H1 (cell line): ENCODE results near the gene MANF. TPM values are rescaled to one million over a fixed set of nuclear protein-coding genes. Genes with fewer than 3 reads are reported as not detected.

Source experiments
- polyA plus RNA-seq, 7 experiments: library from polyadenylated mRNA; depleted of rRNA in 3 of 7; stranded (reverse) in 5 of 7; unstranded in 2 of 7; fragments of >200 nt in 5 of 7; fragments of 200-250 nt in 2 of 7; gene quantifications; 1 replicate in 5 of 7; 2 replicates in 1 of 7; 4 replicates in 1 of 7; pipeline versions ENCODE4 v1.2.1 to v1.2.3, GENCODE V29; 2011 to 2013; ENCODE audit warnings: missing spikeins in 2 of 7, mixed read lengths in 2 of 7
- total RNA-seq: library from RNA; stranded (reverse); fragmentation: NEBNext Ultra II Directional; extraction: Animal tissue kit (Norgen Biotek cat#: 25700); gene quantifications from 2 replicates; pipeline ENCODE4 v1.2.1, GENCODE V29; 2021
- TF ChIP-seq, protein P1 (sequence below): fragments of 300-600 bp; sonication (generic); IDR thresholded peaks from 2 replicates; pipeline ENCODE4 v1.7.1; 2012; ENCODE audit warnings: low read length, moderate library complexity, mild to moderate bottlenecking, inconsistent platforms; ENCODE audit not compliant: insufficient replicate concordance

Gene MANF
- total and polyA plus RNA-seq, 2 of the 8 experiments (the other 6 are each of a cell fraction or from before 2014, with no cell fraction given): 37.5 to 159 TPM

DNA sequence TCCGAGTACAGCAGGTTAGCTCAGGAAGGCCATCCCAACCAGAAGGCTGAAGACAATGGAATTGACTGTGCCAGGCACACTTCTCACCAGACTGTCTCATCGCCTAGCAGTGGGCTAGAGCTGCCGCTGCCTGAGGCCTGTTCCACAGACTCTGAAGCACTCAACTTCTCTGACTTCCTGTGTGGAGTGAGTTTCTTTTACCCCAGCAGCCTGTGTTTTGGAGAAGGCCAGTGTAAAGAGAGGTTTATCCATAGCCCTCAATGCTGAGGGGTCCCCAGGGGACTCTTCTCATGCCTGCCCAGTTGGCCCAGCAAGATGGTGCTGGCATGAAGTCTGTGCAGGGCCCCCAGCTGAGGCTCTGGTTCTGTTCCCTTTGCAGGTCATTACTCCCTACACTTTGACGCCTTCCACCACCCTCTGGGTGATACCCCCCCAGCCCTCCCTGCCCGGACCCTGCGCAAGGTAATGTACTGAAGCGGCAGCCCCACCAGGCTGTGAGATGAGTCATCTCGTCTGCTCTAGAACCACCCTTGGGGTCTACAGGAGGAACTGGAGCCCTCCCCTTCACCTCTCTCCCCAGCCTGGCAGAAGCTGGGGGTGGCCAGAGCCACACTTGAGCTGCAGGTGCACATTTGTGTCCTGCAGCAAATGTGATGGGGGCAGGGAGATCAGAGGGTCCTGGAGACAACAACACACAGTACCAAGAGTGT is 5.2 kb upstream of the MANF start (continued):
- TF ChIP-seq, protein P1, sequence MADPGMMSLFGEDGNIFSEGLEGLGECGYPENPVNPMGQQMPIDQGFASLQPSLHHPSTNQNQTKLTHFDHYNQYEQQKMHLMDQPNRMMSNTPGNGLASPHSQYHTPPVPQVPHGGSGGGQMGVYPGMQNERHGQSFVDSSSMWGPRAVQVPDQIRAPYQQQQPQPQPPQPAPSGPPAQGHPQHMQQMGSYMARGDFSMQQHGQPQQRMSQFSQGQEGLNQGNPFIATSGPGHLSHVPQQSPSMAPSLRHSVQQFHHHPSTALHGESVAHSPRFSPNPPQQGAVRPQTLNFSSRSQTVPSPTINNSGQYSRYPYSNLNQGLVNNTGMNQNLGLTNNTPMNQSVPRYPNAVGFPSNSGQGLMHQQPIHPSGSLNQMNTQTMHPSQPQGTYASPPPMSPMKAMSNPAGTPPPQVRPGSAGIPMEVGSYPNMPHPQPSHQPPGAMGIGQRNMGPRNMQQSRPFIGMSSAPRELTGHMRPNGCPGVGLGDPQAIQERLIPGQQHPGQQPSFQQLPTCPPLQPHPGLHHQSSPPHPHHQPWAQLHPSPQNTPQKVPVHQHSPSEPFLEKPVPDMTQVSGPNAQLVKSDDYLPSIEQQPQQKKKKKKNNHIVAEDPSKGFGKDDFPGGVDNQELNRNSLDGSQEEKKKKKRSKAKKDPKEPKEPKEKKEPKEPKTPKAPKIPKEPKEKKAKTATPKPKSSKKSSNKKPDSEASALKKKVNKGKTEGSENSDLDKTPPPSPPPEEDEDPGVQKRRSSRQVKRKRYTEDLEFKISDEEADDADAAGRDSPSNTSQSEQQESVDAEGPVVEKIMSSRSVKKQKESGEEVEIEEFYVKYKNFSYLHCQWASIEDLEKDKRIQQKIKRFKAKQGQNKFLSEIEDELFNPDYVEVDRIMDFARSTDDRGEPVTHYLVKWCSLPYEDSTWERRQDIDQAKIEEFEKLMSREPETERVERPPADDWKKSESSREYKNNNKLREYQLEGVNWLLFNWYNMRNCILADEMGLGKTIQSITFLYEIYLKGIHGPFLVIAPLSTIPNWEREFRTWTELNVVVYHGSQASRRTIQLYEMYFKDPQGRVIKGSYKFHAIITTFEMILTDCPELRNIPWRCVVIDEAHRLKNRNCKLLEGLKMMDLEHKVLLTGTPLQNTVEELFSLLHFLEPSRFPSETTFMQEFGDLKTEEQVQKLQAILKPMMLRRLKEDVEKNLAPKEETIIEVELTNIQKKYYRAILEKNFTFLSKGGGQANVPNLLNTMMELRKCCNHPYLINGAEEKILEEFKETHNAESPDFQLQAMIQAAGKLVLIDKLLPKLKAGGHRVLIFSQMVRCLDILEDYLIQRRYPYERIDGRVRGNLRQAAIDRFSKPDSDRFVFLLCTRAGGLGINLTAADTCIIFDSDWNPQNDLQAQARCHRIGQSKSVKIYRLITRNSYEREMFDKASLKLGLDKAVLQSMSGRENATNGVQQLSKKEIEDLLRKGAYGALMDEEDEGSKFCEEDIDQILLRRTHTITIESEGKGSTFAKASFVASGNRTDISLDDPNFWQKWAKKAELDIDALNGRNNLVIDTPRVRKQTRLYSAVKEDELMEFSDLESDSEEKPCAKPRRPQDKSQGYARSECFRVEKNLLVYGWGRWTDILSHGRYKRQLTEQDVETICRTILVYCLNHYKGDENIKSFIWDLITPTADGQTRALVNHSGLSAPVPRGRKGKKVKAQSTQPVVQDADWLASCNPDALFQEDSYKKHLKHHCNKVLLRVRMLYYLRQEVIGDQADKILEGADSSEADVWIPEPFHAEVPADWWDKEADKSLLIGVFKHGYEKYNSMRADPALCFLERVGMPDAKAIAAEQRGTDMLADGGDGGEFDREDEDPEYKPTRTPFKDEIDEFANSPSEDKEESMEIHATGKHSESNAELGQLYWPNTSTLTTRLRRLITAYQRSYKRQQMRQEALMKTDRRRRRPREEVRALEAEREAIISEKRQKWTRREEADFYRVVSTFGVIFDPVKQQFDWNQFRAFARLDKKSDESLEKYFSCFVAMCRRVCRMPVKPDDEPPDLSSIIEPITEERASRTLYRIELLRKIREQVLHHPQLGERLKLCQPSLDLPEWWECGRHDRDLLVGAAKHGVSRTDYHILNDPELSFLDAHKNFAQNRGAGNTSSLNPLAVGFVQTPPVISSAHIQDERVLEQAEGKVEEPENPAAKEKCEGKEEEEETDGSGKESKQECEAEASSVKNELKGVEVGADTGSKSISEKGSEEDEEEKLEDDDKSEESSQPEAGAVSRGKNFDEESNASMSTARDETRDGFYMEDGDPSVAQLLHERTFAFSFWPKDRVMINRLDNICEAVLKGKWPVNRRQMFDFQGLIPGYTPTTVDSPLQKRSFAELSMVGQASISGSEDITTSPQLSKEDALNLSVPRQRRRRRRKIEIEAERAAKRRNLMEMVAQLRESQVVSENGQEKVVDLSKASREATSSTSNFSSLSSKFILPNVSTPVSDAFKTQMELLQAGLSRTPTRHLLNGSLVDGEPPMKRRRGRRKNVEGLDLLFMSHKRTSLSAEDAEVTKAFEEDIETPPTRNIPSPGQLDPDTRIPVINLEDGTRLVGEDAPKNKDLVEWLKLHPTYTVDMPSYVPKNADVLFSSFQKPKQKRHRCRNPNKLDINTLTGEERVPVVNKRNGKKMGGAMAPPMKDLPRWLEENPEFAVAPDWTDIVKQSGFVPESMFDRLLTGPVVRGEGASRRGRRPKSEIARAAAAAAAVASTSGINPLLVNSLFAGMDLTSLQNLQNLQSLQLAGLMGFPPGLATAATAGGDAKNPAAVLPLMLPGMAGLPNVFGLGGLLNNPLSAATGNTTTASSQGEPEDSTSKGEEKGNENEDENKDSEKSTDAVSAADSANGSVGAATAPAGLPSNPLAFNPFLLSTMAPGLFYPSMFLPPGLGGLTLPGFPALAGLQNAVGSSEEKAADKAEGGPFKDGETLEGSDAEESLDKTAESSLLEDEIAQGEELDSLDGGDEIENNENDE: no peak
